Ovary (tissue), 9 donors: Measurements from ENCODE around the gene CTDSPL. TPM values are rescaled to one million over a fixed set of nuclear protein-coding genes. Genes with fewer than 3 reads are reported as not detected.

Experiments
- DNase-seq, 5 donors: peaks; one replicate each; pipeline ENCODE4 v3.0.0-alpha.2; 2019 to 2020
- H3K27ac ChIP-seq, 2 donors: fragments of 200-600 bp; one replicate each; pipeline versions ENCODE4 v1.5.1 to v1.8.0; 2019 to 2022
- H3K27me3 ChIP-seq: fragments of 200-600 bp; one replicate; pipeline ENCODE4 v1.8.0; 2022
- H3K36me3 ChIP-seq: fragments of 200-600 bp; sonication (generic); one replicate; pipeline ENCODE4 v1.5.1; 2019
- H3K4me1 ChIP-seq: one replicate; pipeline ENCODE4 v1.8.1; 2013; ENCODE audit warnings: mild to moderate bottlenecking, moderate library complexity; ENCODE audit not compliant: insufficient read depth
- H3K4me3 ChIP-seq: fragments of 200-600 bp; sonication (generic); one replicate; pipeline ENCODE4 v1.5.1; 2017
- H3K9me3 ChIP-seq, 2 donors: fragments of 200-600 bp in 1 of 2; sonication (generic) in 1 of 2; one replicate each; pipeline versions ENCODE4 v1.5.1 to v1.8.1; 2013 to 2019; ENCODE audit warnings: mild to moderate bottlenecking in 1 of 2, moderate library complexity in 1 of 2
- EP300 ChIP-seq: sonication (generic); formaldehyde crosslinking; IDR thresholded peaks from one replicate; pipeline ENCODE4 v1.6.1; 2017; ENCODE audit warnings: antibody characterized with exemption
- POLR2A ChIP-seq: fragments of 450-650 bp; IDR thresholded peaks from one replicate; pipeline ENCODE4 v1.6.1; 2017; ENCODE audit warnings: antibody characterized with exemption, mild to moderate bottlenecking, moderate library complexity
- WGBS, 3 donors: extraction: QIAGEN DNeasy Blood & Tissue Kit in 1 of 3; methylation state at CpG; one replicate each; pipeline versions ENCODE4 v1.1.5 to v1.1.7; 2013 to 2017; 5-methylcytosine and 5-hydroxymethylcytosine counted together
- intact Hi-C, 4 donors: fragments of 100-400 bp; cut with DNase I; formaldehyde crosslinking; loops; one replicate each; pipeline versions ENCODE4 v1.11.0 to v1.15.1; 2022 to 2023
- polyA plus RNA-seq, 2 donors: library from polyadenylated mRNA; stranded (reverse); fragments of 200-250 nt in 1 of 2; fragments of 350-450 nt in 1 of 2; fragmentation: Illumina TruSeq in 1 of 2; extraction: RNeasy Lipid Tissue Mini Kit (QIAGEN cat#74804) in 1 of 2; gene quantifications; one replicate each; pipeline ENCODE4 v1.2.3, GENCODE V29; 2013 to 2014
- total RNA-seq, 7 donors: library from RNA; depleted of rRNA in 2 of 7; stranded (reverse); fragments of >200 nt in 2 of 7; fragmentation: NEBNext Ultra II Directional in 3 of 7; extraction: Animal tissue kit (Norgen Biotek cat#: 25700) in 3 of 7; gene quantifications; one replicate each; pipeline versions ENCODE4 v1.1.0 to v1.2.4, GENCODE V29; 2016 to 2023
- TF ChIP-seq, protein P1 (sequence below), 3 donors: fragments of 450-650 bp in 2 of 3; fragments of 200-600 bp in 1 of 3; IDR thresholded peaks; one replicate each; pipeline versions ENCODE4 v1.5.1 to v1.8.0; 2016 to 2022; ENCODE audit warnings: antibody characterized with exemption in 3 of 3, mild to moderate bottlenecking in 1 of 3
- donor health status: DM: no; HTN: no; CAD: no; lungs with moderate emphysema.
- donor health status: DM: no; HTN: no; CAD: no.
- donor health status: Bipolar disorder and iron deficiency.
- donor health status: DM: yes; HTN: yes; CAD: no.
- donor health status: DM: no; HTN: no; CAD: no.
- donor health status: DM: yes; HTN: yes; CAD: no.

Gene CTDSPL
- total and polyA plus RNA-seq, 9 donors = 14.8 to 41.1 (median 34.2) TPM

DNA sequence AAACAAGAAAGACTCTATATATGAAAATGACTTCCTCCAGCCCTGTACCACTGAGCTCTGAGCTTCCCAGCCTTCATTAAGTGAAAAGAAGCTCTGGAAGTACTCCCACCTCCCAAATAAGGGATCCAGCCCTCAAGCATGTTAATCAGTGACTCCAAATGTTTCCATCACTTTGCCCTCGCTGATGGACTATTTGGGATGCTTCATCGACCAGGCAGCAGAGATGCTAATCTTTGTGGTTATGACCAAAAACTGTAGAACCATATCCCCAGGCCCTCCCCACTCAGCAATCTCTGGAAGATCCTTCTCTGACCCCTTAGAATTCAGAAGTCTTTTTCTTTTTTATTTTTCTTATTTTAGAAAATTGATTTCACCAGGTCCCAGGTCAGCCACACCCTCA is 2.3 kb upstream of the CTDSPL start:
- Histone ChIP-seq H3K4me3 (no peak overlapping the region), H3K27me3 (no peaks in the 10 kb centered on the region), H3K4me1 (peaks cover 6% of the 10 kb centered on the region), H3K9me3 (no peaks in the 10 kb centered on the region), H3K27ac (peak overlapping the region in 1 of 2 donors; percentile 87), H3K36me3 (no peaks in the 10 kb centered on the region)
- DNase-seq = no peak
- TF ChIP-seq, protein P1, sequence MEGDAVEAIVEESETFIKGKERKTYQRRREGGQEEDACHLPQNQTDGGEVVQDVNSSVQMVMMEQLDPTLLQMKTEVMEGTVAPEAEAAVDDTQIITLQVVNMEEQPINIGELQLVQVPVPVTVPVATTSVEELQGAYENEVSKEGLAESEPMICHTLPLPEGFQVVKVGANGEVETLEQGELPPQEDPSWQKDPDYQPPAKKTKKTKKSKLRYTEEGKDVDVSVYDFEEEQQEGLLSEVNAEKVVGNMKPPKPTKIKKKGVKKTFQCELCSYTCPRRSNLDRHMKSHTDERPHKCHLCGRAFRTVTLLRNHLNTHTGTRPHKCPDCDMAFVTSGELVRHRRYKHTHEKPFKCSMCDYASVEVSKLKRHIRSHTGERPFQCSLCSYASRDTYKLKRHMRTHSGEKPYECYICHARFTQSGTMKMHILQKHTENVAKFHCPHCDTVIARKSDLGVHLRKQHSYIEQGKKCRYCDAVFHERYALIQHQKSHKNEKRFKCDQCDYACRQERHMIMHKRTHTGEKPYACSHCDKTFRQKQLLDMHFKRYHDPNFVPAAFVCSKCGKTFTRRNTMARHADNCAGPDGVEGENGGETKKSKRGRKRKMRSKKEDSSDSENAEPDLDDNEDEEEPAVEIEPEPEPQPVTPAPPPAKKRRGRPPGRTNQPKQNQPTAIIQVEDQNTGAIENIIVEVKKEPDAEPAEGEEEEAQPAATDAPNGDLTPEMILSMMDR (IDR thresholded peaks at IDR 0.05) = no peak
- TF ChIP-seq POLR2A (no peak), EP300 (no peak)
- WGBS, 3 donors = 80 to 92% (median 85%) methylated on average over 2 of the region's 2 CpGs
- intact Hi-C loops = loop anchor here in 2 of 4 donors (5.0 to 10.0 kb wide), 3 partner anchors 105 to 145 kb away; no protein-coding TSS in a partner anchor

GRCh38 chr3:37859908-37860199 is 1.8 kb upstream of the CTDSPL start:
- TF ChIP-seq EP300 (no peak), POLR2A (no peak)
- TF ChIP-seq, protein P1 (IDR thresholded peaks at IDR 0.05) = no peak

DNA sequence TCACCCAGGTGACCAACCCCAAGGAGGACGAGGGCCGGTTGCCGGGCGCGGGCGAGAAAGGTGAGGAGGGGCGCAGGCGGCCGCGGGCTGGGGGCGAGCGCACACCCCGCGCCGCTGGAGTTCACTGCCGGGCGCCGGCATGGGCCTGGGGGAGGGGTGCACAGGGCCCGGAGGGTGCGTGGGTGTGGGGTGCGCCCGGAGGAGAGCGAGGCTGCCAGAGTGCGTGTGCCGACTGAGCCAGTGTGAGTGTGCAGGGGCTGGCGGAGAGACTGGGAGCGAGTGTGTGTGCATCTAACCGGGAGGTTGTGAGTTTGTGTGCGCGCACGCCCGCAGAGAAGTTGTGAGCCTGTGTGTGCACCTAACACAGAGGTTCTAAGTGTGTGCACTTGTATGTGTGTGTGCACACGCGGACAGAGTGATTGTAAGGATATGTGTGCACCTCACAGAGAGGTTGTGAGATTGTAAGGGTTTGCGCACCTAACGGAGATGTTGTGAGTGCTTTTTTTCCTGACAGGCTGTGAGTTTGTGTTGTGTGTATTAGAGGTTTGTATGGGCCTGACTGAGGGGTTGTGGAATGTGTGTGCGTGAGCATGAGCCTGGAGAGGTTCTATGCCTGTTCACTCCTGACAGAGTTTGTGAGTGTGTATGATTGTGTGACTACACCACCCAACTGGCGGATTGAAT is 681 bp downstream of the CTDSPL start:
- no peaks in the 10 kb centered on the region for H3K27me3 ChIP-seq
- WGBS, 3 donors = 2 to 5% (median 2%) methylated on average over 31 to 38 of the region's 38 CpGs
- no peak for TF ChIP-seq POLR2A
- no peak for TF ChIP-seq EP300
- TF ChIP-seq, protein P1 (IDR thresholded peaks at IDR 0.05) = no peak
- peak overlapping the region; percentile 54 to 70 for H3K27ac ChIP-seq
- intact Hi-C loops = no loop called here
- DNase-seq = peak; percentile 58 to 78 (median 70)
- no peaks in the 10 kb centered on the region for H3K36me3 ChIP-seq
- peak overlapping the region; percentile 76 for H3K4me3 ChIP-seq
- no peaks in the 10 kb centered on the region for H3K9me3 ChIP-seq
- peaks cover 8% of the 10 kb centered on the region for H3K4me1 ChIP-seq

More at GRCh38 chr3:37859908-37860199, 1.8 kb upstream of the CTDSPL start:
- Histone ChIP-seq H3K4me1 (peaks cover 6% of the 10 kb centered on the region), H3K27ac (peak overlapping the region; percentile 59 to 87), H3K9me3 (no peaks in the 10 kb centered on the region), H3K4me3 (no peak overlapping the region), H3K36me3 (no peaks in the 10 kb centered on the region), H3K27me3 (no peaks in the 10 kb centered on the region)
- intact Hi-C loops = loop anchor here in 2 of 4 donors (5.0 to 10.0 kb wide), 3 partner anchors 105 to 145 kb away; no protein-coding TSS in a partner anchor
- 74 to 83% (median 78%) methylated on average over 6 of the region's 6 CpGs for WGBS, 3 donors
- DNase-seq = no peak

GRCh38 chr3:37862903-37863815 is 1.5 kb downstream of the CTDSPL start:
- peak in 2 of 5 donors; percentile 29 to 44 for DNase-seq
- H3K27me3 ChIP-seq = no peaks in the 10 kb centered on the region
- WGBS, 3 donors = 21 to 25% (median 23%) methylated on average over 13 of the region's 13 CpGs

More at GRCh38 chr3:37862903-37863815, 1.5 kb downstream of the CTDSPL start:
- H3K9me3 ChIP-seq = no peaks in the 10 kb centered on the region
- TF ChIP-seq, protein P1 (IDR thresholded peaks at IDR 0.05) = no peak
- no peak for TF ChIP-seq POLR2A
- no peak for TF ChIP-seq EP300
- H3K36me3 ChIP-seq = no peaks in the 10 kb centered on the region
- intact Hi-C loops = no loop called here
- H3K27ac ChIP-seq = peak overlapping the region in 1 of 2 donors; percentile 70
- H3K4me3 ChIP-seq = peak overlapping the region; percentile 76
- H3K4me1 ChIP-seq = peaks cover 8% of the 10 kb centered on the region
